Kidney epithelial cell (primary cell): Measurements from ENCODE around the gene KRT77. TPM values are rescaled to one million over a fixed set of nuclear protein-coding genes. Genes with fewer than 3 reads are reported as not detected.
"Not testable (repeated sequence)": the region's sequence is repeated elsewhere in the genome, so short reads cannot be mapped to it uniquely, and the experiment has no call there.

ENCODE experiments used
- DNase-seq: peaks from one replicate; pipeline ENCODE4 v3.0.0-alpha.2; 2010; ENCODE audit warnings: low read depth
- H3K27me3 ChIP-seq: 2 replicates; pipeline ENCODE4 v1.6.0; 2011; ENCODE audit warnings: low read length; ENCODE audit not compliant: control insufficient read depth, insufficient read depth
- H3K36me3 ChIP-seq: 2 replicates; pipeline ENCODE4 v1.5.1; 2011; ENCODE audit warnings: low read length; ENCODE audit not compliant: control insufficient read depth, insufficient read depth
- H3K4me3 ChIP-seq: 2 replicates; pipeline ENCODE4 v1.5.1; 2011; ENCODE audit warnings: low read depth, mild to moderate bottlenecking, control low read depth, low read length
- CTCF ChIP-seq: IDR thresholded peaks from 2 replicates; pipeline ENCODE4 v1.5.1; 2011; ENCODE audit warnings: mild to moderate bottlenecking, moderate library complexity, low read length, control low read depth, inconsistent platforms; ENCODE audit not compliant: insufficient read depth, poor library complexity, severe bottlenecking
- total RNA-seq: library from RNA; depleted of rRNA; stranded (reverse); fragments of >200 nt; gene quantifications from 2 replicates; pipeline ENCODE4 v1.2.3, GENCODE V29; 2015

Gene KRT77
- not detected in 2 replicates for total RNA-seq

GRCh38 chr12:52703424-52703823 lies at the start of gene KRT77:
KRT77 (minus strand) TSS chr12:52703524; CDS start chr12:52703434, 90 bp downstream.
- H3K36me3 ChIP-seq, result no peaks in the 10 kb centered on the region
- no peak for TF ChIP-seq CTCF
- H3K27me3 ChIP-seq, result peaks cover 7% of the 10 kb centered on the region
- DNase-seq, result no peak
- no peak within 1 kb of the TSS for H3K4me3 ChIP-seq

- Histone ChIP-seq H3K4me3 (no peak overlapping the region), H3K27me3 (peaks cover 8% of the 10 kb centered on the region), H3K36me3 (no peaks in the 10 kb centered on the region)
- TF ChIP-seq CTCF, result no peak
- no peak for DNase-seq
Measured at GRCh38 chr12:52752516-52752915, 49.2 kb upstream of the KRT77 start.

GRCh38 chr12:52751795-52752194 lies 48.5 kb upstream of the KRT77 start:
- Histone ChIP-seq H3K36me3 (no peaks in the 10 kb centered on the region), H3K27me3 (peaks cover 8% of the 10 kb centered on the region), H3K4me3 (no peak overlapping the region)
- TF ChIP-seq CTCF, result no peak
- DNase-seq, result no peak

- not testable (repeated sequence) for H3K27me3 ChIP-seq, H3K4me3 ChIP-seq, H3K36me3 ChIP-seq, DNase-seq
Measured at GRCh38 chr12:52750532-52750931, 47.2 kb upstream of the KRT77 start.

GRCh38 chr12:52749827-52750226 lies 46.5 kb upstream of the KRT77 start:
- DNase-seq, result no peak
- Histone ChIP-seq H3K4me3 (no peak overlapping the region), H3K36me3 (no peaks in the 10 kb centered on the region), H3K27me3 (peaks cover 6% of the 10 kb centered on the region)
- no peak for TF ChIP-seq CTCF

- TF ChIP-seq CTCF, result no peak
- Histone ChIP-seq H3K36me3 (no peaks in the 10 kb centered on the region), H3K4me3 (no peak overlapping the region), H3K27me3 (peaks cover 3% of the 10 kb centered on the region)
- no peak for DNase-seq
Measured at GRCh38 chr12:52748578-52748977, 45.3 kb upstream of the KRT77 start.
